SK-N-SH (cell line): ENCODE results near the gene BRAF. TPM values are rescaled to one million over a fixed set of nuclear protein-coding genes. Genes with fewer than 3 reads are reported as not detected.

Source experiments
- CTCF ChIA-PET: fragments of 300-600, 350-600 bp; formaldehyde crosslinking; extraction: SDS; loops from one replicate; lab custom pipeline; 2021; lab: Yijun Ruan, JAX
- POLR2A ChIA-PET: fragments of 350-600 bp; sonication (Branson Sonifier 250); formaldehyde crosslinking; extraction: SDS; loops from one replicate; lab custom pipeline; 2020; ENCODE audit warnings: antibody characterized with exemption, inconsistent platforms; lab: Yijun Ruan, JAX
- DNase-seq: peaks from one replicate; pipeline ENCODE4 v3.0.0; 2012
- H2AFZ ChIP-seq: fragments of 200-600 bp; sonication (generic); 2 replicates; pipeline ENCODE4 v1.8.1; 2016; ENCODE audit warnings: antibody characterized with exemption, mild to moderate bottlenecking, low read depth
- H3F3A ChIP-seq: fragments of 200-600 bp; sonication (generic); replicated peaks from 2 replicates; pipeline ENCODE3; 2016; ENCODE audit warnings: antibody characterized with exemption, mild to moderate bottlenecking; ENCODE audit not compliant: insufficient read depth
- H3K27ac ChIP-seq, 2 experiments: fragments of 200-500 bp in 1 of 2; fragments of 200-600 bp in 1 of 2; sonication (Bioruptor generic) in 1 of 2; sonication (generic), shearing (Covaris generic) in 1 of 2; 2 replicates each; pipeline versions ENCODE4 v1.5.1 to v1.6.1; 2014 to 2016; ENCODE audit warnings: low read depth in 2 of 2, inconsistent platforms in 1 of 2, low read length in 1 of 2, mild to moderate bottlenecking in 1 of 2, mixed read lengths in 1 of 2
- H3K27me3 ChIP-seq: fragments of 200-600 bp; sonication (generic), shearing (Covaris generic); 2 replicates; pipeline ENCODE4 v1.6.1; 2016; ENCODE audit warnings: mixed run types; ENCODE audit not compliant: insufficient read depth
- H3K36me3 ChIP-seq, 2 experiments: fragments of 200-500 bp in 1 of 2; fragments of 200-600 bp in 1 of 2; sonication (Bioruptor generic) in 1 of 2; sonication (generic) in 1 of 2; replicated peaks in 1 of 2; 2 replicates each; pipeline versions ENCODE3 to v1.5.1; 2014 to 2016; ENCODE audit warnings: low read length in 1 of 2, mild to moderate bottlenecking in 1 of 2; ENCODE audit not compliant: insufficient read depth in 2 of 2, control insufficient read depth in 1 of 2
- H3K4me1 ChIP-seq, 2 experiments: fragments of 200-500 bp in 1 of 2; fragments of 200-600 bp in 1 of 2; sonication (Bioruptor generic) in 1 of 2; sonication (generic), shearing (Covaris generic) in 1 of 2; 2 replicates each; pipeline versions ENCODE4 v1.5.1 to v1.6.1; 2014 to 2016; ENCODE audit warnings: low read depth in 1 of 2, low read length in 1 of 2, mixed run types in 1 of 2; ENCODE audit not compliant: insufficient read depth in 2 of 2, control insufficient read depth in 1 of 2
- H3K4me2 ChIP-seq: fragments of 200-600 bp; sonication (generic), shearing (Covaris generic); 2 replicates; pipeline ENCODE4 v1.6.1; 2017; ENCODE audit warnings: mixed run types
- H3K4me3 ChIP-seq, 2 experiments: fragments of 200-500 bp in 1 of 2; fragments of 200-600 bp in 1 of 2; sonication (Bioruptor generic) in 1 of 2; sonication (generic), shearing (Covaris generic) in 1 of 2; 2 replicates each; pipeline versions ENCODE4 v1.5.1 to v1.8.1; 2014 to 2016; ENCODE audit warnings: low read depth in 2 of 2, inconsistent platforms in 1 of 2, low read length in 1 of 2, mild to moderate bottlenecking in 1 of 2, mixed read lengths in 1 of 2, moderate library complexity in 1 of 2
- H3K79me2 ChIP-seq: fragments of 200-600 bp; sonication (generic); 2 replicates; pipeline ENCODE4 v1.8.1; 2017; ENCODE audit warnings: mild to moderate bottlenecking; ENCODE audit not compliant: insufficient read depth
- H3K9ac ChIP-seq: fragments of 200-600 bp; sonication (generic); 2 replicates; pipeline ENCODE4 v1.6.1; 2017; ENCODE audit warnings: mixed run types
- H3K9me2 ChIP-seq: fragments of 200-600 bp; sonication (generic); 2 replicates; pipeline ENCODE4 v1.6.1; 2017; ENCODE audit warnings: mixed run types
- H3K9me3 ChIP-seq: fragments of 200-600 bp; sonication (generic); 2 replicates; pipeline ENCODE4 v1.6.1; 2017; ENCODE audit warnings: mixed run types, mild to moderate bottlenecking, moderate library complexity
- H4K20me1 ChIP-seq: fragments of 200-600 bp; sonication (generic); 2 replicates; pipeline ENCODE4 v1.6.1; 2017; ENCODE audit warnings: mild to moderate bottlenecking, mixed run types; ENCODE audit not compliant: insufficient read depth
- ELF1 ChIP-seq: IDR thresholded peaks from 2 replicates; pipeline ENCODE4 v1.4.0; 2012
- EP300 ChIP-seq, 2 experiments: IDR thresholded peaks; 2 replicates each; pipeline versions ENCODE4 v1.4.0 to v1.6.1; 2012; ENCODE audit warnings: borderline replicate concordance in 1 of 2, low read depth in 1 of 2, low read length in 1 of 2
- EZH2phosphoT487 ChIP-seq: fragments of 200-600 bp; sonication (generic); IDR thresholded peaks from 2 replicates; pipeline ENCODE4 v1.6.1; 2017; ENCODE audit warnings: low read depth, mixed run types, mild to moderate bottlenecking, antibody characterized with exemption, moderate library complexity, borderline replicate concordance
- FOSL2 ChIP-seq: IDR thresholded peaks from 2 replicates; pipeline ENCODE4 v1.4.0; 2012; ENCODE audit warnings: low read depth, mild to moderate bottlenecking, moderate library complexity, borderline replicate concordance
- FOXM1 ChIP-seq: IDR thresholded peaks from 2 replicates; pipeline ENCODE4 v1.4.0; 2012; ENCODE audit warnings: low read depth, mild to moderate bottlenecking
- GABPA ChIP-seq: IDR thresholded peaks from 2 replicates; pipeline ENCODE4 v1.4.0; 2012; ENCODE audit warnings: low read depth, mild to moderate bottlenecking
- GATA2 ChIP-seq: sonication (generic); formaldehyde crosslinking; IDR thresholded peaks from 2 replicates; pipeline ENCODE4 v1.5.0; 2020; ENCODE audit warnings: mild to moderate bottlenecking, missing genetic modification reagents
- JUND ChIP-seq: IDR thresholded peaks from 2 replicates; pipeline ENCODE4 v1.4.0; 2012
- MAX ChIP-seq: IDR thresholded peaks from 2 replicates; pipeline ENCODE4 v1.4.0; 2012; ENCODE audit warnings: low read depth
- NFIC ChIP-seq: IDR thresholded peaks from 2 replicates; pipeline ENCODE4 v1.4.0; 2012; ENCODE audit warnings: borderline replicate concordance
- RFX5 ChIP-seq: IDR thresholded peaks from 2 replicates; pipeline ENCODE4 v1.6.1; 2012; ENCODE audit warnings: mild to moderate bottlenecking, improper control_type of control experiment, low read length
- SIN3A ChIP-seq: IDR thresholded peaks from 2 replicates; pipeline ENCODE4 v1.6.1; 2012; ENCODE audit warnings: low read depth, mild to moderate bottlenecking, low read length, moderate library complexity, borderline replicate concordance
- SMC3 ChIP-seq: IDR thresholded peaks from 2 replicates; pipeline ENCODE4 v1.6.1; 2012; ENCODE audit warnings: low read depth, low read length, improper control_type of control experiment
- TAF1 ChIP-seq: IDR thresholded peaks from 2 replicates; pipeline ENCODE4 v1.6.1; 2012; ENCODE audit warnings: low read depth, mild to moderate bottlenecking, low read length, moderate library complexity, borderline replicate concordance
- USF2 ChIP-seq: fragments of 150-350 bp; IDR thresholded peaks from 2 replicates; pipeline ENCODE4 v1.6.1; 2017; ENCODE audit warnings: antibody characterized with exemption, low read length, low read depth, borderline replicate concordance
- WGBS: methylation state at CpG from one replicate; pipeline ENCODE4 v1.1.6; 2017; ENCODE audit warnings: low lambda C conversion rate; 5-methylcytosine and 5-hydroxymethylcytosine counted together
- polyA plus RNA-seq, 3 experiments: library from polyadenylated mRNA; depleted of rRNA; stranded (reverse); fragments of >200 nt; gene quantifications; 2 replicates each; pipeline ENCODE4 v1.2.3, GENCODE V29; 2012
- TF ChIP-seq, protein P1 (sequence below): fragments of 200-600 bp; sonication (generic); IDR thresholded peaks from 2 replicates; pipeline ENCODE4 v1.6.1; 2017; ENCODE audit warnings: antibody characterized with exemption, mild to moderate bottlenecking, moderate library complexity

Gene BRAF
- polyA plus RNA-seq, 1 of the 3 experiments (the other 2 are of a cell fraction), result 5.2 TPM

DNA sequence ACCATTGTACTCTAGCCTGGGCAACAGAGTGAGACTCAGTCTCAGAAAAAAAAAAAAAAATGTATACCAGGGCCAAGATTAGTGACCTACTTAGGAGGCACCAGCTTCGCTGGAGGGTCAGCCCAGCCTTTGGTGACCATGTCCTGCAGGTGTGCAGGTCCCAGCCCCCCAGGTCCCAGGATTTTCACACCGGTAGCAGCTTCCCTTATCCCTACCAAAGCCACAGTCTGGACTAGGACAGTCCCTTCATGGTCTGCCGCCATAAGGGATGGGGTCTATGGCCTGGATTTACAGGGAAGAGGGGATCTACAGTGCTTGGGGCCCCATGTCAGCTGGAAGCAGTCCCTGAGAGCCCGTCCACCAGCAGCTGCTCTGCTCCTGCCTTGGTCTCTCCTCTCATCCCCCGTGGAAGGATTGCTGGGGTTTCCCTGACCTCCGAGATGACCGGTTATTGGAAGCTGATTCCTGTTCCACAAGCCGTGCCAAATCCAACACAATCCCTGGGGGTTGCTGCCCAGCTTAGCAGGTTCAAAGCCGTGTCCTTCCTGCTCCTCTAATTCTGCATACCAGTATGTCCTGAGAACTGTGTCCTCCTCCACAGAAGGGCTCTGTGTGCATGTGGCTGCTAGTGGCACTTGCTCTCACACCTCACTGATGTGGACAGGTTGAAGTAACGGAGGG lies 239.2 kb downstream of the BRAF start:
- no peaks in the 10 kb centered on the region for H3K79me2 ChIP-seq
- no peaks in the 10 kb centered on the region for H3K4me1 ChIP-seq
- no peak overlapping the region for H3K4me3 ChIP-seq
- no peak overlapping the region for H3K27ac ChIP-seq
- ChIA-PET CTCF (interaction anchor here (1.0 to 2.9 kb wide), 6 partner anchors 11 to 168 kb away, joined by 3 to 15 read pairs (median 6); no protein-coding TSS in a partner anchor), POLR2A (interaction anchor here (0.7 to 1.6 kb wide), 2 partner anchors 11 to 234 kb away, joined by 3 to 10 read pairs; partner anchors contain the start of gene NDUFB2)
- no peaks in the 10 kb centered on the region for H3K9me3 ChIP-seq
- H4K20me1 ChIP-seq, result no peaks in the 10 kb centered on the region
- no peak overlapping the region for H2AFZ ChIP-seq
- H3K9me2 ChIP-seq, result no peaks in the 10 kb centered on the region
- no peak overlapping the region for H3K9ac ChIP-seq
- H3K27me3 ChIP-seq, result no peaks in the 10 kb centered on the region
- TF ChIP-seq FOXM1, result no peak
- TF ChIP-seq JUND, result no peak
- TF ChIP-seq RFX5, result no peak
- TF ChIP-seq EZH2phosphoT487, result no peak
- TF ChIP-seq GABPA, result no peak
- no peak for TF ChIP-seq NFIC
- no peak for TF ChIP-seq FOSL2
- no peak for TF ChIP-seq EP300 (IDR thresholded peaks at IDR 0.05; ENCODE audit: borderline replicate concordance in 1 of 2, low read depth in 1 of 2, low read length in 1 of 2)
- WGBS, result 90% methylated on average over 10 of the region's 10 CpGs
- H3K4me2 ChIP-seq, result no peak overlapping the region
- peaks cover 5 to 8% of the 10 kb centered on the region in 2 experiments for H3K36me3 ChIP-seq
- no peak for DNase-seq
- no peaks in the 10 kb centered on the region for H3F3A ChIP-seq

- Histone ChIP-seq H3K9me3 (no peaks in the 10 kb centered on the region), H4K20me1 (no peaks in the 10 kb centered on the region), H3K36me3 (peaks cover 5 to 6% of the 10 kb centered on the region in 2 experiments), H3K27ac (no peak overlapping the region), H3K4me3 (no peak overlapping the region), H3K9me2 (no peaks in the 10 kb centered on the region), H3K4me2 (no peak overlapping the region), H3K27me3 (no peaks in the 10 kb centered on the region), H3K9ac (no peak overlapping the region), H3K79me2 (no peaks in the 10 kb centered on the region), H2AFZ (no peak overlapping the region), H3F3A (no peaks in the 10 kb centered on the region), H3K4me1 (no peaks in the 10 kb centered on the region)
- no peak for TF ChIP-seq TAF1
- TF ChIP-seq NFIC, result no peak
- no peak for TF ChIP-seq USF2
- no peak for TF ChIP-seq SMC3
- no peak for TF ChIP-seq SIN3A
- no peak for TF ChIP-seq ELF1
- TF ChIP-seq MAX, result no peak
- TF ChIP-seq EP300 (IDR thresholded peaks at IDR 0.05; ENCODE audit: borderline replicate concordance in 1 of 2, low read depth in 1 of 2, low read length in 1 of 2), result no peak
- no peak for TF ChIP-seq GATA2 (CRISPR knock-in tag)
- TF ChIP-seq EZH2phosphoT487, result no peak
- TF ChIP-seq, protein P1, sequence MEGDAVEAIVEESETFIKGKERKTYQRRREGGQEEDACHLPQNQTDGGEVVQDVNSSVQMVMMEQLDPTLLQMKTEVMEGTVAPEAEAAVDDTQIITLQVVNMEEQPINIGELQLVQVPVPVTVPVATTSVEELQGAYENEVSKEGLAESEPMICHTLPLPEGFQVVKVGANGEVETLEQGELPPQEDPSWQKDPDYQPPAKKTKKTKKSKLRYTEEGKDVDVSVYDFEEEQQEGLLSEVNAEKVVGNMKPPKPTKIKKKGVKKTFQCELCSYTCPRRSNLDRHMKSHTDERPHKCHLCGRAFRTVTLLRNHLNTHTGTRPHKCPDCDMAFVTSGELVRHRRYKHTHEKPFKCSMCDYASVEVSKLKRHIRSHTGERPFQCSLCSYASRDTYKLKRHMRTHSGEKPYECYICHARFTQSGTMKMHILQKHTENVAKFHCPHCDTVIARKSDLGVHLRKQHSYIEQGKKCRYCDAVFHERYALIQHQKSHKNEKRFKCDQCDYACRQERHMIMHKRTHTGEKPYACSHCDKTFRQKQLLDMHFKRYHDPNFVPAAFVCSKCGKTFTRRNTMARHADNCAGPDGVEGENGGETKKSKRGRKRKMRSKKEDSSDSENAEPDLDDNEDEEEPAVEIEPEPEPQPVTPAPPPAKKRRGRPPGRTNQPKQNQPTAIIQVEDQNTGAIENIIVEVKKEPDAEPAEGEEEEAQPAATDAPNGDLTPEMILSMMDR, result no peak
- ChIA-PET CTCF (interaction anchor here (1.0 to 2.9 kb wide), 4 partner anchors 10 to 167 kb away, joined by 4 to 15 read pairs (median 6); no protein-coding TSS in a partner anchor), POLR2A (interaction anchor here (0.7 kb wide), 1 partner anchor 235 kb away, joined by 3 read pairs; no protein-coding TSS in a partner anchor)
- 95% methylated on average over 20 of the region's 20 CpGs for WGBS
- DNase-seq, result no peak
These were observed 240.4 kb downstream of the BRAF start for GRCh38 chr7:140684066-140684950.
